Osteoblast (primary cell): ENCODE measurements around the gene TKTL1. TPM values are rescaled to one million over a fixed set of nuclear protein-coding genes. Genes with fewer than 3 reads are reported as not detected.
"Not testable (repeated sequence)": the region's sequence is repeated elsewhere in the genome, so short reads cannot be mapped to it uniquely, and the experiment has no call there.

Source experiments
- DNase-seq: peaks from one replicate; pipeline ENCODE4 v3.0.0; 2011; ENCODE audit warnings: low spot score, mixed read lengths; ENCODE audit not compliant: insufficient read length; ENCODE audit errors: missing footprints
- H2AFZ ChIP-seq: 2 replicates; pipeline ENCODE4 v1.6.0; 2011; ENCODE audit warnings: mild to moderate bottlenecking, low read length
- H3K27ac ChIP-seq: 2 replicates; pipeline ENCODE4 v1.5.1; 2011; ENCODE audit warnings: mild to moderate bottlenecking, low read depth, low read length, moderate library complexity
- H3K27me3 ChIP-seq: 2 replicates; pipeline ENCODE4 v1.6.0; 2012; ENCODE audit warnings: mild to moderate bottlenecking, control low read depth, inconsistent platforms, low read length, moderate library complexity; ENCODE audit not compliant: insufficient read depth
- H3K36me3 ChIP-seq: 2 replicates; pipeline ENCODE4 v1.5.1; 2011; ENCODE audit warnings: mild to moderate bottlenecking, low read length, control low read depth, moderate library complexity; ENCODE audit not compliant: insufficient read depth
- H3K4me1 ChIP-seq: 2 replicates; pipeline ENCODE4 v1.5.1; 2011; ENCODE audit warnings: mild to moderate bottlenecking, low read length, control low read depth, moderate library complexity; ENCODE audit not compliant: insufficient read depth
- H3K4me2 ChIP-seq: 2 replicates; pipeline ENCODE4 v1.6.0; 2011; ENCODE audit warnings: mild to moderate bottlenecking, low read length; ENCODE audit not compliant: insufficient read depth
- H3K4me3 ChIP-seq: fragments of 200-600 bp; sonication (generic); 3 replicates; pipeline ENCODE4 v1.5.1; 2012; ENCODE audit warnings: mild to moderate bottlenecking, low read length, inconsistent platforms; ENCODE audit not compliant: insufficient read depth
- H3K79me2 ChIP-seq: 2 replicates; pipeline ENCODE4 v1.6.0; 2012; ENCODE audit warnings: mild to moderate bottlenecking, low read length, control low read depth, inconsistent platforms; ENCODE audit not compliant: insufficient read depth
- H3K9me3 ChIP-seq: 2 replicates; pipeline ENCODE4 v1.5.1; 2011; ENCODE audit warnings: low read depth, low read length, control low read depth
- H4K20me1 ChIP-seq: 2 replicates; pipeline ENCODE4 v1.6.0; 2012; ENCODE audit warnings: mild to moderate bottlenecking, low read length, control low read depth; ENCODE audit not compliant: insufficient read depth
- CTCF ChIP-seq: IDR thresholded peaks from 2 replicates; pipeline ENCODE4 v1.5.1; 2011; ENCODE audit warnings: mild to moderate bottlenecking, low read depth, low read length, moderate library complexity; ENCODE audit errors: extremely low read depth
- total RNA-seq: library from RNA; depleted of rRNA; stranded (reverse); fragments of >200 nt; gene quantifications from 2 replicates; pipeline ENCODE4 v1.2.3, GENCODE V29; 2012

The TKTL1 gene
- total RNA-seq, 1 donor, result not detected

- peaks cover 9% of the 10 kb centered on the region for H3K4me1 ChIP-seq
- TF ChIP-seq CTCF, result no peak
- H3K27ac ChIP-seq, result no peak overlapping the region
Observed at GRCh38 chrX:154333116-154333515, 37.5 kb downstream of the TKTL1 start.

GRCh38 chrX:154333837-154334271 is 38.3 kb downstream of the TKTL1 start:
- no peak for TF ChIP-seq CTCF
- peaks cover 9% of the 10 kb centered on the region for H3K4me1 ChIP-seq
- H4K20me1 ChIP-seq, result no peaks in the 10 kb centered on the region
- no peak overlapping the region for H2AFZ ChIP-seq
- DNase-seq, result peak; percentile 11
- H3K4me3 ChIP-seq, result no peak overlapping the region
- H3K4me2 ChIP-seq, result no peak overlapping the region
- no peaks in the 10 kb centered on the region for H3K79me2 ChIP-seq
- no peaks in the 10 kb centered on the region for H3K27me3 ChIP-seq
- H3K36me3 ChIP-seq, result no peaks in the 10 kb centered on the region
- no peaks in the 10 kb centered on the region for H3K9me3 ChIP-seq
- H3K27ac ChIP-seq, result no peak overlapping the region

More at GRCh38 chrX:154333116-154333515, 37.5 kb downstream of the TKTL1 start:
- Histone ChIP-seq H3K27me3 (no peaks in the 10 kb centered on the region), H3K79me2 (no peaks in the 10 kb centered on the region), H3K4me2 (no peak overlapping the region), H3K9me3 (no peaks in the 10 kb centered on the region), H4K20me1 (no peaks in the 10 kb centered on the region), H3K36me3 (no peaks in the 10 kb centered on the region), H2AFZ (no peak overlapping the region), H3K4me3 (no peak overlapping the region)
- DNase-seq, result no peak

GRCh38 chrX:154334496-154334895 is 38.9 kb downstream of the TKTL1 start:
- no peak overlapping the region for H3K27ac ChIP-seq

GRCh38 chrX:154341399-154342298 is 46.1 kb downstream of the TKTL1 start:
- H3K4me3 ChIP-seq, H3K27ac ChIP-seq, H3K79me2 ChIP-seq, H2AFZ ChIP-seq, H3K4me2 ChIP-seq, H4K20me1 ChIP-seq, H3K9me3 ChIP-seq, H3K4me1 ChIP-seq, H3K36me3 ChIP-seq, DNase-seq, H3K27me3 ChIP-seq: not testable (repeated sequence)

More at GRCh38 chrX:154334496-154334895, 38.9 kb downstream of the TKTL1 start:
- Histone ChIP-seq H3K4me2 (no peak overlapping the region), H3K79me2 (no peaks in the 10 kb centered on the region), H3K4me1 (peaks cover 9% of the 10 kb centered on the region), H3K9me3 (no peaks in the 10 kb centered on the region), H2AFZ (no peak overlapping the region), H3K27me3 (no peaks in the 10 kb centered on the region), H4K20me1 (no peaks in the 10 kb centered on the region), H3K4me3 (no peak overlapping the region), H3K36me3 (no peaks in the 10 kb centered on the region)
- no peak for TF ChIP-seq CTCF
- peak; percentile 78 for DNase-seq

GRCh38 chrX:154343063-154343462 is 47.5 kb downstream of the TKTL1 start:
- H3K27ac ChIP-seq, H2AFZ ChIP-seq, H3K36me3 ChIP-seq, H3K4me1 ChIP-seq, H4K20me1 ChIP-seq, H3K79me2 ChIP-seq, H3K4me3 ChIP-seq, H3K4me2 ChIP-seq, DNase-seq, H3K27me3 ChIP-seq, H3K9me3 ChIP-seq: not testable (repeated sequence)

GRCh38 chrX:154343620-154344019 is 48.0 kb downstream of the TKTL1 start:
- not testable (repeated sequence) for H3K9me3 ChIP-seq, H3K4me2 ChIP-seq, H3K4me3 ChIP-seq, H4K20me1 ChIP-seq, H2AFZ ChIP-seq, H3K79me2 ChIP-seq, H3K27ac ChIP-seq, H3K4me1 ChIP-seq, DNase-seq, H3K36me3 ChIP-seq, H3K27me3 ChIP-seq
